Stomach (tissue), 9 donors: Measurements from ENCODE around the gene CDHR3. TPM values are rescaled to one million over a fixed set of nuclear protein-coding genes. Genes with fewer than 3 reads are reported as not detected.
A peak's percentile ranks its signal among the peaks of the same experiment; 100 is the strongest.

Source experiments
- DNase-seq, 2 donors: peaks; one replicate each; pipeline versions ENCODE4 v3.0.0 to v3.0.0-alpha.2; 2013 to 2019
- H3K27ac ChIP-seq, 5 donors: fragments of 200-600 bp in 4 of 5; sonication (generic) in 4 of 5; one replicate each; pipeline ENCODE4 v1.5.1; 2013 to 2019; ENCODE audit warnings: mild to moderate bottlenecking in 1 of 5, moderate library complexity in 1 of 5
- H3K27me3 ChIP-seq, 3 donors: fragments of 200-600 bp; sonication (generic); one replicate each; pipeline ENCODE4 v1.5.1; 2017 to 2019; ENCODE audit warnings: mixed run types in 1 of 3
- H3K36me3 ChIP-seq, 4 donors: fragments of 200-600 bp; sonication (generic); 1 replicate in 3 of 4; 2 replicates in 1 of 4; pipeline ENCODE4 v1.5.1; 2016 to 2019
- H3K4me1 ChIP-seq, 4 donors: fragments of 200-600 bp; sonication (generic); one replicate each; pipeline ENCODE4 v1.5.1; 2016 to 2019
- H3K4me3 ChIP-seq, 4 donors: fragments of 200-600 bp; sonication (generic) in 3 of 4; one replicate each; pipeline ENCODE4 v1.5.1; 2016 to 2019; ENCODE audit warnings: mild to moderate bottlenecking in 1 of 4
- H3K9me3 ChIP-seq, 4 donors: fragments of 200-600 bp; sonication (generic); one replicate each; pipeline ENCODE4 v1.5.1; 2016 to 2019
- EP300 ChIP-seq: sonication (generic); formaldehyde crosslinking; IDR thresholded peaks from one replicate; pipeline ENCODE4 v1.6.1; 2017; ENCODE audit warnings: antibody characterized with exemption
- POLR2A ChIP-seq, 4 donors: fragments of 450-650 bp; IDR thresholded peaks; one replicate each; pipeline ENCODE4 v1.6.1; 2016; ENCODE audit warnings: antibody characterized with exemption in 4 of 4, control low read depth in 2 of 4, mild to moderate bottlenecking in 1 of 4, moderate library complexity in 1 of 4
- POLR2AphosphoS5 ChIP-seq, 3 donors: sonication (generic); formaldehyde crosslinking; IDR thresholded peaks; one replicate each; pipeline ENCODE4 v1.6.1; 2016; ENCODE audit warnings: antibody characterized with exemption in 3 of 3
- WGBS, 5 donors: extraction: QIAGEN DNeasy Blood & Tissue Kit in 3 of 5; methylation state at CpG; one replicate each; pipeline versions ENCODE4 v1.1.5 to v1.1.7; 2013 to 2018; 5-methylcytosine and 5-hydroxymethylcytosine counted together
- intact Hi-C: fragments of 100-400 bp; cut with DNase I; formaldehyde crosslinking; loops from one replicate; pipeline ENCODE4 v1.15.1; 2023; ENCODE audit warnings: low total_unique reads
- polyA plus RNA-seq, 3 donors: library from polyadenylated mRNA; stranded (reverse); fragments of 200-250 nt; gene quantifications; one replicate each; pipeline ENCODE4 v1.2.3, GENCODE V29; 2013
- total RNA-seq, 5 donors: library from RNA; depleted of rRNA; stranded (reverse); fragments of >200 nt; gene quantifications; one replicate each; pipeline versions ENCODE4 v1.1.0 to v1.2.3, GENCODE V29; 2014 to 2016
- TF ChIP-seq, protein P1 (sequence below), 7 experiments: fragments of 450-650 bp in 4 of 7; fragments of 200-600 bp in 3 of 7; sonication (generic) in 3 of 7; IDR thresholded peaks; one replicate each; pipeline ENCODE4 v1.5.1; 2016 to 2019; ENCODE audit warnings: antibody characterized with exemption in 7 of 7, control low read depth in 2 of 7, mild to moderate bottlenecking in 1 of 7
- donor health status: healthy with polysubstance abuse.
- donor health status: Bipolar disorder and iron deficiency.
- donor health status: healthy.

The CDHR3 gene
- total and polyA plus RNA-seq, 8 donors: 1.2 to 62.5 (median 10.6) TPM

DNA sequence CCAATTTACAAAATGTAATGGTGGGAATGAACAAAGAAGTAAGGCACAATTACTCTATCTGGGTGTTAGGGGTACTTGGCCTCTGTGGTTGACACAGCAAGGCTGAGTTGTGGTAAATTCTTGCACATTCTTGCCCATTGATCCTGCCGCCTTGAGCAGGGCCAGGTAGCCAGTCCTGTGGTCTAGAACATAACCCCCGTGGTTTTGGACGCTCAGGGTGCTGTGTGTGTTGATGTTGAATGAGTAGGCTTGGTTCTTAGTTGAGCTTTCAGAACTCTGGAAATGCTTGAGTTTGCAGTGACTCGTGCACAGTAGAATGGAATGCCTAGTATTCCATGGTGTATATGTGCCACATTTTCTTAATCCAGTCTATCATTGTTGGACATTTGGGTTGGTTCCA is 42.3 kb upstream of the CDHR3 start:
- WGBS, 5 donors: 79 to 91% (median 91%) methylated on average over 4 of the region's 4 CpGs
- H3K4me3 ChIP-seq: no peak overlapping the region
- intact Hi-C loops: no loop called here
- H3K9me3 ChIP-seq: no peaks in the 10 kb centered on the region
- DNase-seq: no peak
- H3K27me3 ChIP-seq: no peaks in the 10 kb centered on the region
- TF ChIP-seq, protein P1, sequence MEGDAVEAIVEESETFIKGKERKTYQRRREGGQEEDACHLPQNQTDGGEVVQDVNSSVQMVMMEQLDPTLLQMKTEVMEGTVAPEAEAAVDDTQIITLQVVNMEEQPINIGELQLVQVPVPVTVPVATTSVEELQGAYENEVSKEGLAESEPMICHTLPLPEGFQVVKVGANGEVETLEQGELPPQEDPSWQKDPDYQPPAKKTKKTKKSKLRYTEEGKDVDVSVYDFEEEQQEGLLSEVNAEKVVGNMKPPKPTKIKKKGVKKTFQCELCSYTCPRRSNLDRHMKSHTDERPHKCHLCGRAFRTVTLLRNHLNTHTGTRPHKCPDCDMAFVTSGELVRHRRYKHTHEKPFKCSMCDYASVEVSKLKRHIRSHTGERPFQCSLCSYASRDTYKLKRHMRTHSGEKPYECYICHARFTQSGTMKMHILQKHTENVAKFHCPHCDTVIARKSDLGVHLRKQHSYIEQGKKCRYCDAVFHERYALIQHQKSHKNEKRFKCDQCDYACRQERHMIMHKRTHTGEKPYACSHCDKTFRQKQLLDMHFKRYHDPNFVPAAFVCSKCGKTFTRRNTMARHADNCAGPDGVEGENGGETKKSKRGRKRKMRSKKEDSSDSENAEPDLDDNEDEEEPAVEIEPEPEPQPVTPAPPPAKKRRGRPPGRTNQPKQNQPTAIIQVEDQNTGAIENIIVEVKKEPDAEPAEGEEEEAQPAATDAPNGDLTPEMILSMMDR (IDR thresholded peaks at IDR 0.05): no peak
- TF ChIP-seq EP300: no peak
- no peaks in the 10 kb centered on the region for H3K4me1 ChIP-seq
- H3K27ac ChIP-seq: no peak overlapping the region
- peaks cover 0 to 24% (median 0%) of the 10 kb centered on the region in 4 donors for H3K36me3 ChIP-seq

DNA sequence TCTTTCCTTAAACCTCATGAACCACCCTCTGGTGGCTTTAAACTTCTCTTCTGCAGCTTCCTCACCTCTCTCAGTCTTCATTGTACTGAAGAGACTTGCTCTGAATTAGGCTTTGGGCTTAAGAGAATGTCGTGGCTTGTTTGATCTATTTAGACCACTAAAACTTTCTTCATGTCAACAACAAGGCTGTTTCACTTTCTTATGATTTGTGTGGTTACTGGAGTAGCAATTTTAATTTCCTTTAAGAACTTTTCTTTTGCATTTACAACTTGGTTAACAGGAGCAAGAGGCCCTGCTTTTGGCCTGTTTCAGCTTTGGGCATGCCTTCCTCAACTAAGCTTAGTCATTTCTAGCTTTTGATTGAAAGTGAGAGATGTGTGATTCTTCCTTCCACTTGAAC is 38.1 kb upstream of the CDHR3 start:
- intact Hi-C loops: no loop called here
- 71 to 86% (median 82%) methylated on average over 1 of the region's 1 CpG for WGBS, 5 donors
- H3K36me3 ChIP-seq: peaks cover 0 to 16% (median 0%) of the 10 kb centered on the region in 4 donors
- H3K4me1 ChIP-seq: no peaks in the 10 kb centered on the region
- TF ChIP-seq POLR2AphosphoS5 (IDR thresholded peaks at IDR 0.05): no peak
- no peak for TF ChIP-seq POLR2A (IDR thresholded peaks at IDR 0.05)
- no peak for TF ChIP-seq EP300
- no peak overlapping the region for H3K27ac ChIP-seq
- no peaks in the 10 kb centered on the region for H3K9me3 ChIP-seq
- no peak overlapping the region for H3K4me3 ChIP-seq
- no peaks in the 10 kb centered on the region for H3K27me3 ChIP-seq
- no peak for DNase-seq

DNA sequence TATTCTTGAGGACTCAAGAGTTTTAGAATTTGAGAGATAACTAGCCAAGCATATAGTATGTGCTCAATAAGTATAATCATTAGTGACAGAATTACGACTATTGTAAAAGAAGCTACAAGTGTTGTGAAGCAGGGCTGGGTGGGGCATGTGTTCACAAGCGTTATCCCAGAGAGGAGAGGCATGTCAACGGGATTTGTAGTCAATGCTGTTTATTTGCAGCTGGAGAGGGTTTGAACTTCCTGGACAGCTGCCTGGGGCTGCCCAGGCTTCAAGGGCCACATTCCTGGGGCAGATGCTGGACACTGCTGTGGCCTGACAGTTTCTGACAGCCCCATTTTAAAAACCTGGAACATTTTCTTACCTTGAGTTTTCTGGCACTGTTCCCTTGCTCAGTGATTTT is 36.9 kb upstream of the CDHR3 start:
- Histone ChIP-seq H3K4me3 (no peak overlapping the region), H3K27me3 (no peaks in the 10 kb centered on the region), H3K4me1 (no peaks in the 10 kb centered on the region), H3K9me3 (no peaks in the 10 kb centered on the region), H3K36me3 (peaks cover 0 to 16% (median 0%) of the 10 kb centered on the region in 4 donors), H3K27ac (no peak overlapping the region)
- TF ChIP-seq EP300 (no peak), POLR2AphosphoS5 (IDR thresholded peaks at IDR 0.05) (no peak), POLR2A (IDR thresholded peaks at IDR 0.05) (no peak)
- TF ChIP-seq, protein P1 (IDR thresholded peaks at IDR 0.05): no peak
- DNase-seq: no peak
- intact Hi-C loops: no loop called here
- WGBS, 5 donors: 57 to 76% (median 69%) methylated on average over 3 of the region's 3 CpGs

DNA sequence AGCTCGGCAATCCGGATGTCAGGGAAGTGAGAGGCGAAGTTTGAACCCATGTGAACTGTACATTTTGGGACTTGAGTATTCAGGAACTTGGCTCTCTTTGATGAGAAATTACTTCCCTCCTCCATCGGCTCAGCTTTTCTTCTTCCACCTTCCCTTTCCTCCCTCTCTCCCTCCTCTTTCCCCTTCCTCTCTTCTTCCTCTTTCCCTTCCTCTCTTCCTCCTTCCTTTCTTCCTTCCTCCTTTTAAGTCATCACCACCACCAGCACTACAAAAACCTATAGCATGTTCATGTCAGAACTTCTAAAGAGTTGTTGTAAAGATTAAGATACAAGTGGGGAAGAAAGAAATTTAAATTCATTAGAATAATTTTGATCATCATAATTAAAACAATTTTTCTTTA is 31.9 kb upstream of the CDHR3 start:
- no peak for DNase-seq
- no peak for TF ChIP-seq POLR2A (IDR thresholded peaks at IDR 0.05)
- TF ChIP-seq, protein P1 (IDR thresholded peaks at IDR 0.05): no peak
- no peak for TF ChIP-seq POLR2AphosphoS5 (IDR thresholded peaks at IDR 0.05)
- no peak for TF ChIP-seq EP300
- Histone ChIP-seq H3K27me3 (no peaks in the 10 kb centered on the region), H3K4me1 (peaks cover 7 to 30% (median 24%) of the 10 kb centered on the region in 4 donors), H3K36me3 (no peaks in the 10 kb centered on the region), H3K9me3 (no peaks in the 10 kb centered on the region), H3K4me3 (no peak overlapping the region), H3K27ac (no peak overlapping the region)
- 55 to 74% (median 65%) methylated on average over 4 of the region's 4 CpGs for WGBS, 5 donors
- intact Hi-C loops: loop anchor here (10.0 kb wide), 1 partner anchor 84 kb away; no protein-coding TSS in a partner anchor

- intact Hi-C loops: loop anchor here (10.0 kb wide), 1 partner anchor 82 kb away; no protein-coding TSS in a partner anchor
- H3K27me3 ChIP-seq: no peaks in the 10 kb centered on the region
- H3K36me3 ChIP-seq: no peaks in the 10 kb centered on the region
- no peak overlapping the region for H3K4me3 ChIP-seq
- H3K4me1 ChIP-seq: peaks cover 7 to 31% (median 24%) of the 10 kb centered on the region in 4 donors
- WGBS, 5 donors: 60 to 82% (median 70%) methylated on average over 8 of the region's 8 CpGs
- peak in 1 of 2 donors; percentile 59 for DNase-seq
- TF ChIP-seq POLR2AphosphoS5 (IDR thresholded peaks at IDR 0.05) (no peak), EP300 (no peak), POLR2A (IDR thresholded peaks at IDR 0.05) (no peak)
- TF ChIP-seq, protein P1 (IDR thresholded peaks at IDR 0.05): no peak
- H3K9me3 ChIP-seq: no peaks in the 10 kb centered on the region
- peak overlapping the region in 4 of 5 donors; percentile 15 to 62 (median 52) for H3K27ac ChIP-seq
Measured at GRCh38 chr7:105932835-105933477, 30.1 kb upstream of the CDHR3 start.
